BLaER1 (cell line): ENCODE data around the gene KLF6.

Experiments used
- H3K27ac ChIP-seq: shearing (Covaris generic); formaldehyde crosslinking; 2 replicates; pipeline ENCODE4 v1.8.1; 2022
- H3K27me3 ChIP-seq: shearing (Covaris generic); formaldehyde crosslinking; 2 replicates; pipeline ENCODE4 v1.8.1; 2022
- H3K36me3 ChIP-seq: shearing (Covaris generic); formaldehyde crosslinking; 2 replicates; pipeline ENCODE4 v1.8.1; 2022
- H3K4me1 ChIP-seq: shearing (Covaris generic); formaldehyde crosslinking; 2 replicates; pipeline ENCODE4 v1.8.1; 2022
- H3K4me2 ChIP-seq: shearing (Covaris generic); formaldehyde crosslinking; 2 replicates; pipeline ENCODE4 v1.8.1; 2022
- H3K4me3 ChIP-seq: shearing (Covaris generic); formaldehyde crosslinking; 2 replicates; pipeline ENCODE4 v1.8.1; 2022
- H3K9ac ChIP-seq: shearing (Covaris generic); formaldehyde crosslinking; 2 replicates; pipeline ENCODE4 v1.8.1; 2022
- H3K9me3 ChIP-seq: shearing (Covaris generic); formaldehyde crosslinking; 2 replicates; pipeline ENCODE4 v1.8.1; 2022
- H4K20me1 ChIP-seq: shearing (Covaris generic); formaldehyde crosslinking; 2 replicates; pipeline ENCODE4 v1.8.1; 2022
- Cebpa-rat ChIP-seq: shearing (Covaris generic); IDR thresholded peaks from 2 replicates; pipeline ENCODE4 v1.8.1; 2022

KLF6 gene

GRCh38 chr10:3784510-3785250 lies at the start of gene KLF6:
Gene KLF6 (minus strand): TSS chr10:3785209. CDS start chr10:3785014, 195 bp downstream.
- Histone ChIP-seq H3K27ac (peak within 1 kb of the TSS; percentile 100), H3K4me2 (peak within 1 kb of the TSS; percentile 94)

DNA sequence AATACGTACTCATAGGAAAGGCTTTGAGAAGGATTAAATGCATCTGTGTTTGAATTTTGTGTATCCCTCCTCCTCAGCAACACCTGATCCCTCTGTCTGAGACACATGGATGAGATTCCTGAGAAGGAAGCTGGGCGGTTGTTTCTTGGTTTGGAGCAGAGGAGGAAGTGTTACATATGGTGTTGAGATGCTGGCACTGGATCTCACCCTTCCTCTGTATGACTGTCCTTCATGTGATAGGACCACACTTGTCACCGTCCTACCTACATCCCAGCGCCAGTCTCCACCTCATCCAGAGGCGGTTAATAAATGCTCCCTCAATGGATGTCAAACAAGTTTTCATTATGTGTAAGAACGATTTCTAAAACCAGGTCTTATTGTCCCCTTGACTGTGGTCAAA lies 49.4 kb upstream of the KLF6 start:
- no peaks in the 10 kb centered on the region for H3K27me3 ChIP-seq
- H3K4me1 ChIP-seq, result peaks cover 5% of the 10 kb centered on the region
- H3K9me3 ChIP-seq, result no peaks in the 10 kb centered on the region
- no peaks in the 10 kb centered on the region for H3K36me3 ChIP-seq
- H3K9ac ChIP-seq, result no peak overlapping the region
- no peak overlapping the region for H3K27ac ChIP-seq
- H3K4me2 ChIP-seq, result no peak overlapping the region
- H3K4me3 ChIP-seq, result no peak overlapping the region
- TF ChIP-seq Cebpa-rat, result no peak
- H4K20me1 ChIP-seq, result no peaks in the 10 kb centered on the region

More at GRCh38 chr10:3784510-3785250, at the start of gene KLF6:
- peak within 1 kb of the TSS; percentile 86 for H3K4me3 ChIP-seq
- no peak for TF ChIP-seq Cebpa-rat
- no peaks in the 10 kb centered on the region for H3K27me3 ChIP-seq
- H3K36me3 ChIP-seq, result peaks cover 26% of the 10 kb centered on the region
- peaks cover 42% of the 10 kb centered on the region for H4K20me1 ChIP-seq
- peaks cover 12% of the 10 kb centered on the region for H3K9me3 ChIP-seq
- H3K4me1 ChIP-seq, result peaks cover 42% of the 10 kb centered on the region
- peak within 1 kb of the TSS; percentile 100 for H3K9ac ChIP-seq

- TF ChIP-seq Cebpa-rat, result no peak
- H3K9ac ChIP-seq, result no peak overlapping the region
- no peaks in the 10 kb centered on the region for H4K20me1 ChIP-seq
- no peaks in the 10 kb centered on the region for H3K9me3 ChIP-seq
- H3K36me3 ChIP-seq, result no peaks in the 10 kb centered on the region
- no peaks in the 10 kb centered on the region for H3K27me3 ChIP-seq
- H3K4me3 ChIP-seq, result no peak overlapping the region
- no peak overlapping the region for H3K27ac ChIP-seq
- H3K4me1 ChIP-seq, result peaks cover 14% of the 10 kb centered on the region
- H3K4me2 ChIP-seq, result no peak overlapping the region
Observed at GRCh38 chr10:3833046-3833445, 48.0 kb upstream of the KLF6 start.

- H3K4me2 ChIP-seq, result no peak overlapping the region
Observed at GRCh38 chr10:3832022-3832786, 47.2 kb upstream of the KLF6 start.

DNA sequence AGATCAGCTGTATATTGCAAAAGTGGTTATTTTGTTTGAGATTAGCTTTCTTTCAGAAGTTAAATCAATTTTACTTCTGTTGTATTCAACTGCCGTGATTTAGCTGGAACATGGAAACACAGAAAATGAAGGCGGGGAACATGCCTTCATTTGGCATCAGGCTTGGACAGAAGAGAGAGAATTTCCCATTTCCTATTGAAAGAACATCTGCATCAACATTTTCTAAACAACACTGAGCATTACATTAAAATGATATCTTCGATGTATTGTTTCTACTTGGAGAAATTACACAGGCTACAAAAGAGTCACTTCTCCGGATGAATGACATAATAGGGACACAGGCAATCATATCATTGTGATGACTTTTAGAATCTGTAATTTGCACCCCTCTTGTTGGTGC lies 46.6 kb upstream of the KLF6 start:
- Histone ChIP-seq H3K9ac (no peak overlapping the region), H4K20me1 (no peaks in the 10 kb centered on the region), H3K4me2 (no peak overlapping the region), H3K4me3 (no peak overlapping the region), H3K36me3 (no peaks in the 10 kb centered on the region), H3K27me3 (no peaks in the 10 kb centered on the region), H3K27ac (no peak overlapping the region), H3K9me3 (no peaks in the 10 kb centered on the region), H3K4me1 (peaks cover 14% of the 10 kb centered on the region)
- no peak for TF ChIP-seq Cebpa-rat

More at GRCh38 chr10:3832022-3832786, 47.2 kb upstream of the KLF6 start:
- Histone ChIP-seq H3K36me3 (no peaks in the 10 kb centered on the region), H3K4me1 (peaks cover 14% of the 10 kb centered on the region), H3K9ac (no peak overlapping the region), H3K27ac (no peak overlapping the region), H4K20me1 (no peaks in the 10 kb centered on the region), H3K9me3 (no peaks in the 10 kb centered on the region), H3K4me3 (no peak overlapping the region), H3K27me3 (no peaks in the 10 kb centered on the region)
- no peak for TF ChIP-seq Cebpa-rat

DNA sequence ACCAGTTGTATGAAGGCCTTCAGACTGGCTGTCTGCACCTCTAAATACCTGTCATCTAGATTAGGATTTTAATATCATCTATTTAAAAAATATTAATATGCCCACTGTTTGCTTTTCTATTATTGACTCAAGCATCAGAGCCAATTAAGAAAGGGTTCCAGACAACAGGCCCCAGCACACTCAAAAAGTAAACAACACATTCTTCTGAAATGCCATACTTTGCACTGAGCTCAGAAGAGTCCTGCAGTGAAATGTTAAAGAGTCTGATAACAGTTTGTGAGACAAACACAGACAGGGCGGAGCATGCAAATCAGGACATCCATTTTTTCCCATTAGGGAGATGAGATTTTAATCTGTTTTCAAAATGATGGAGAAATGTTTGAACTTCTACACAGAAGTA lies 45.9 kb upstream of the KLF6 start:
- Histone ChIP-seq H3K4me3 (no peak overlapping the region), H3K36me3 (no peaks in the 10 kb centered on the region), H3K27me3 (no peaks in the 10 kb centered on the region), H4K20me1 (no peaks in the 10 kb centered on the region), H3K9ac (no peak overlapping the region), H3K4me1 (peaks cover 14% of the 10 kb centered on the region), H3K27ac (no peak overlapping the region), H3K9me3 (no peaks in the 10 kb centered on the region), H3K4me2 (no peak overlapping the region)
- no peak for TF ChIP-seq Cebpa-rat

DNA sequence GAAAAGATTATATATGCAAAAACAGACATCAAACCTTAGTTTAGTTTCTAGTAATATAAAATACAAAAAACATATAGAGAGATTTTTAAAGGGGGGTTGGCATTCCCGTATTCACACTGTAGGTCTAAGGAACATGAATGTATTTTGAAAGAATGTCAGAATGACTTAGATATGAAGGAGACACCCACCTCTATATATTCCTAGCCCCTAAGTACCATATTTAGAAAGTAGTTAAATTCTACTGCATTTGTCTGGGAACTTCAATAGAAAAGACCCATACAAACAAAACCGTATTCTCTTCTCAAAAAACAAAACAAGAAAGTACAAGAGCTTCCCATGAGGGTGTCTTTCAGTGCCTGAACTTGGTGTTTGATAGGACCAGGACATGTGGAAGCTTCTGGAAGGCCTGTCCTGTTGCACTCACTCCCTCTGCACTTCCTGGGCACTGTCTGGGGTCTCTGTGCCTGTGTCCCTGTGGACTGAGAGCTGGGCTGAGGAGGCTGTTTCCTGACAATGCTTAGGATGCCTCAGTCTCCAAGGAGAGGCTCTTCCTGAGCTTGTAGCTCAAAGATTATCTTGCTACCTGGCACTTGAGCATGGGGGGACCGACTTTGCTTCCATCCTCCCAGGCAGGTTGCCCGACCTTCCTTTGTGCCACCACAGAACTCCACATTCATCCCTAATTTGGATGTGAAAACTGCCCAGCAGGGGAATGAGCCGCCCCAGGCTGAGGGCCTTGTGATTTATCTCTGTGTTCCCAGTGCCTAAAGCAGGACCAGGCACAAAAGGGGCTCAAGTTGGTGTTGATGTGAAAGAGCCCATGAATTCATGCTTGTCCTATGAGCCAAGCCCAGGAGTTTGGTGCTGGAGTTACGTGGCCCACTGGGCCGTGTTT lies 44.4 kb upstream of the KLF6 start:
- no peak for TF ChIP-seq Cebpa-rat
- peak overlapping the region; percentile 43 for H3K4me3 ChIP-seq
- 0 out of 2 replicates have a peak overlapping the region, but pooled peaks have one; percentile 9 for H3K9ac ChIP-seq
- peak overlapping the region; percentile 53 for H3K4me2 ChIP-seq
- H3K36me3 ChIP-seq, result no peaks in the 10 kb centered on the region
- H3K27me3 ChIP-seq, result no peaks in the 10 kb centered on the region
- H4K20me1 ChIP-seq, result no peaks in the 10 kb centered on the region
- H3K4me1 ChIP-seq, result peaks cover 14% of the 10 kb centered on the region
- H3K27ac ChIP-seq, result peak overlapping the region; percentile 52
- H3K9me3 ChIP-seq, result no peaks in the 10 kb centered on the region

DNA sequence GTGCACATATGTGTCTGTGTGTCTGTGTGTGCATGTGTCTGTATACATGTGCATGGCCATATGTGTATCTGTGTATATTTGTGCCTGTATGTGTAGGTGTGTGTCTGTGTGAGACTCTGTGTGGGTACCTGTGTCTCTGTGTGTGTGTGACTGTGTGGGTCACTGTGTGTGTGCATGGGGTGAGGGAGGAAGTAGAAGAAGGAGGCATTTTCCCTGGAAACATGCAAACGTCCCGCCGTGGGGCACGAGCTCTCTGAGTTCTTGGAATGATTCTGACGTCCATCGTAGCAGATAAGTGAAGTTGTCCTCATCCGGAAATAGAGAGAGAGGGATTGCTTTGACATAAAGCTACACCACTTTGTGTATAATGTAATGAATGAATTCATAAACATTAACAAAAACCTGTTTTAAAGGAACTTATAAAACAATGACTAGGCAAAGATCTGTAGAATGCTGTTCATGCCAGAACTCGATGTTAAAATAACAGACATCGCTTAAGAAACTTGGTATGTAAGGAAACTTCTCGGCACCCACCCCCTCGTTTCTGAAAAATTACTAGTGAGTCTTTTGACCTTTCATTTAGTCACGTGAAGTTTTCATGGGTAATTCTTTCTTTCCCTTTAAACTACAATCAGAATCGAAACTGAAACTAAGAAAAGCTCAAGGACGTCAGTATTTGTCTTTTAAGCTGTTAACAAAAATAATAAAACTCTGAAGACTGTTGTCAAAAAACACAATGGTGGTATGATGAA lies 43.6 kb upstream of the KLF6 start:
- H3K4me2 ChIP-seq, result peak overlapping the region; percentile 53
- no peaks in the 10 kb centered on the region for H3K36me3 ChIP-seq
- H3K27ac ChIP-seq, result peak overlapping the region; percentile 52
- H3K9me3 ChIP-seq, result no peaks in the 10 kb centered on the region
- H3K4me1 ChIP-seq, result peaks cover 14% of the 10 kb centered on the region
- TF ChIP-seq Cebpa-rat, result no peak
- peak overlapping the region; percentile 43 for H3K4me3 ChIP-seq
- no peaks in the 10 kb centered on the region for H4K20me1 ChIP-seq
- peak overlapping the region; percentile 9; the same call in 1 of the 2 replicates for H3K9ac ChIP-seq
- H3K27me3 ChIP-seq, result no peaks in the 10 kb centered on the region
